Peyer's patch (tissue), 4 donors: ENCODE measurements around the gene GFI1.

Source experiments
- POLR2A ChIP-seq, 2 donors: fragments of 450-650 bp; IDR thresholded peaks; one replicate each; pipeline ENCODE4 v1.5.1; 2017; ENCODE audit warnings: antibody characterized with exemption in 2 of 2, mild to moderate bottlenecking in 2 of 2, moderate library complexity in 2 of 2
- TF ChIP-seq, protein P1 (sequence below), 6 experiments: fragments of 450-650 bp in 4 of 6; fragments of 200-600 bp in 2 of 6; sonication (generic) in 1 of 6; IDR thresholded peaks; one replicate each; pipeline ENCODE4 v1.5.1; 2017 to 2019; ENCODE audit warnings: antibody characterized with exemption in 6 of 6, mild to moderate bottlenecking in 3 of 6, moderate library complexity in 1 of 6

DNA sequence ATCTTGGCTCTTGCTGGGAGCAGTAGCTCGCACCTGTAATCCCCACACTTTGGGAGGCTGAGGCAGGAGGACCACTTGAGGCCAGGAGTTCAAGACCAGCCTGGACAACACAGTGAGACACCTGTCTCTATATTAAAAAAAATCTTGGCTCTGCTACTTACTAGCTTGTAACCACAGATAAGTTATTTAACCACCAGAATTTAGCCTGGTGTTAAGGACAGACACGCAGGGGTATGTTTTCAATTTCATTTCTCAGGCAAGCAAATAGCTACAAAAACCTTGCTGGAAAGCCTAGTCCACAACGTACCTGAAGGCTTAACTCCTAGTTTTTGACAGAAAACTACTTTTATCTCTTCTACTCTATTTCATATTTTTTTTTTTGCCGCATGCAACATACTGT is 24.8 kb upstream of the GFI1 start:
- TF ChIP-seq, protein P1, sequence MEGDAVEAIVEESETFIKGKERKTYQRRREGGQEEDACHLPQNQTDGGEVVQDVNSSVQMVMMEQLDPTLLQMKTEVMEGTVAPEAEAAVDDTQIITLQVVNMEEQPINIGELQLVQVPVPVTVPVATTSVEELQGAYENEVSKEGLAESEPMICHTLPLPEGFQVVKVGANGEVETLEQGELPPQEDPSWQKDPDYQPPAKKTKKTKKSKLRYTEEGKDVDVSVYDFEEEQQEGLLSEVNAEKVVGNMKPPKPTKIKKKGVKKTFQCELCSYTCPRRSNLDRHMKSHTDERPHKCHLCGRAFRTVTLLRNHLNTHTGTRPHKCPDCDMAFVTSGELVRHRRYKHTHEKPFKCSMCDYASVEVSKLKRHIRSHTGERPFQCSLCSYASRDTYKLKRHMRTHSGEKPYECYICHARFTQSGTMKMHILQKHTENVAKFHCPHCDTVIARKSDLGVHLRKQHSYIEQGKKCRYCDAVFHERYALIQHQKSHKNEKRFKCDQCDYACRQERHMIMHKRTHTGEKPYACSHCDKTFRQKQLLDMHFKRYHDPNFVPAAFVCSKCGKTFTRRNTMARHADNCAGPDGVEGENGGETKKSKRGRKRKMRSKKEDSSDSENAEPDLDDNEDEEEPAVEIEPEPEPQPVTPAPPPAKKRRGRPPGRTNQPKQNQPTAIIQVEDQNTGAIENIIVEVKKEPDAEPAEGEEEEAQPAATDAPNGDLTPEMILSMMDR (IDR thresholded peaks at IDR 0.05): no peak
- no peak for TF ChIP-seq POLR2A (IDR thresholded peaks at IDR 0.05)
